HG03066 (cell line): Measurements from ENCODE around the gene MCL1.
"Not testable (repeated sequence)": the region's sequence is repeated elsewhere in the genome, so short reads cannot be mapped to it uniquely, and the experiment has no call there.

Experiments
- ATAC-seq: cut with Tn5 transposase; IDR thresholded peaks from one replicate; pipeline ENCODE4 v1.9.1; 2021; ENCODE audit warnings: low read depth; ENCODE audit not compliant: unreplicated experiment

Gene MCL1

DNA sequence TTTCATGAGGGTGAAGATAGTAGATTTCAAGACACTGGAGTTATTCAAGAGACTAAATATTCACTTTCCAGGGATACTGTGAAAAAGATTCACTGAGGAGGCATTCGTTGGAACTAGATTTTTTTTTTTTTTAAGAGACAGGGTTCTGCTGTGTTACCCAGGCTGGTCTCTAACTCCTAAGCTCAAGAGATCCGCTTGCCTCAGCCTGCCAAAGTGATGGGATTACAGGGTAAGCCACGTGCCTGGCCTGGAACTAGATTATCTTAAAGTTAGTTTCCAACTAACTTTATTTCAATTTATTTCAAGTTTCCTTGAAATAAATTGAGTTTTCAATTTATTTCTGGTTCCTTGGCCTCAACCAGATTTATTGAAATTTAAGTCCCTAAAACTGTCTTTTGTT, 24.3 kb upstream of the MCL1 start:
- no peak for ATAC-seq

DNA sequence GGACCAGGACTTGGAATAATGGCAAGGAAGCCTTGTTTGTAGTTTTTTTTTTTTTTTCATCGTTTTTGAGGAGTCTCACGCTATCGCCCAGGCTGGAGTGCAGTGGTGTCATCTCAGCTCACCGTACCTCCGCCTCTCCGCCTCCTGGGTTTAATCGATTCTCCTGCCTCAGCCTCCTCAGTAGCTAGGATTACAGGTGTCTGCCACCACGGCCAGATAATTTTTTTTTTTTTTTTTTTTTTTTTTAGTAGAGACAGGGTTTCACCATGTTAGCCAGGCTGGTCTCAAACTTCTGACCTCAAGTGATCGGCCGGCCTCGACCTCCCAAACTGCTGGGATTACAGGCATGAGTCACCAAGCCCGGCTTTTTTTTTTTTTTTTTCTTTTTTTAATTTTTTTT, 23.0 kb upstream of the MCL1 start:
- ATAC-seq = not testable (repeated sequence)

DNA sequence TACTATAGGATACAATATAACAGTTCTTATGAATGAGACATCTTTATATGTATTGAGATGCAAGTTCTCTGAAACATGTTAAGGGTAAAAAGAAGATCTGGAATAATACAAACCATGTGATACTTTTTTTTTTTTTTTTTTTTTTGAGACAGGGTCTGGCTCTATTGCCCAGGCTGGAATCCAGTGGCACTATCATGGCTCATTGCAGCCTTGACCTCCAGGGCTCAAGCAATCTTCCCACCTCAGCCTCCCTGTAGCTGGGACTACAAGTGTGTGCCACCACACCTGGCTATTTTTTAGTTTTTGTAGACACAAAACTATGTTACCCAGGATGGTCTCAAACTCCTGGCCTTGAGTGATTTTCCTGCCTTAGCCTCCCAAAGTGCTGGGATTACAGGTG, 22.1 kb upstream of the MCL1 start:
- ATAC-seq = no peak

DNA sequence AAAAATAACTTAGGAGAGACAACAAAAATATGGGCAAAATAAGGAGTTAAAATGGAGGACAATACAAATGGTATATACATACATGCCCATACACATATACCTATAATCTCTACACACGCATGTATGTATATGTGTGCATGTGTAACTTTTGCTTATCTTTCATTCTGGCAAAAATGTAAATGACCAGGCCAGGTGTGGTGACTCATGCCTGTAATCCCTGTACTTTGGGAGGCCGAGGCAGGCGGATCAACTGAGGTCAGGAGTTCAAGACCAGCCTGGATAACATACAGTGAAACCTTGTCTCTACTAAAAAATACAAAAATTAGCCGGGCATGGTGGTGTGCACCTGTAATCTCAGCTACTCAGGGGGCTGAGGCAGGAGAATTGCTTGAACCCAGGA, 18.9 kb upstream of the MCL1 start:
- ATAC-seq = not testable (repeated sequence)

DNA sequence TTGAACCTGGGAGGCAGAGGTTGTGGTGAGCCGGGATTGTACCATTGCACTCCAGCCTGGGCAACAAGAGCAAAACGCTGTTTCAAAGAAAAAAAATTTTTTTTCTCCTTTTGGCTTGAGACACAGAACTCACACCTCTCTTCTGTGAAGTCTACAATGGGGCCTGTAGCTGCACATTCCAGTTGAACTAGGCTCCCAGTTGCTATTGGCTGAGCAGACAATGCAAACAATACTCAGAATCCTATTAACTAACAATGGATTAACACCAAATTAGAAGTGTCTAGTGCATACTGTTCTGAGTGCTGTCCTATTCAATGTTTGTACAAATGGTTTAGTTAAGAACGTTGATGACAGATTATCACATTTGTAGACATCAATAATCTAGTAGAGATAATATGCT, 17.6 kb upstream of the MCL1 start:
- ATAC-seq = no peak

DNA sequence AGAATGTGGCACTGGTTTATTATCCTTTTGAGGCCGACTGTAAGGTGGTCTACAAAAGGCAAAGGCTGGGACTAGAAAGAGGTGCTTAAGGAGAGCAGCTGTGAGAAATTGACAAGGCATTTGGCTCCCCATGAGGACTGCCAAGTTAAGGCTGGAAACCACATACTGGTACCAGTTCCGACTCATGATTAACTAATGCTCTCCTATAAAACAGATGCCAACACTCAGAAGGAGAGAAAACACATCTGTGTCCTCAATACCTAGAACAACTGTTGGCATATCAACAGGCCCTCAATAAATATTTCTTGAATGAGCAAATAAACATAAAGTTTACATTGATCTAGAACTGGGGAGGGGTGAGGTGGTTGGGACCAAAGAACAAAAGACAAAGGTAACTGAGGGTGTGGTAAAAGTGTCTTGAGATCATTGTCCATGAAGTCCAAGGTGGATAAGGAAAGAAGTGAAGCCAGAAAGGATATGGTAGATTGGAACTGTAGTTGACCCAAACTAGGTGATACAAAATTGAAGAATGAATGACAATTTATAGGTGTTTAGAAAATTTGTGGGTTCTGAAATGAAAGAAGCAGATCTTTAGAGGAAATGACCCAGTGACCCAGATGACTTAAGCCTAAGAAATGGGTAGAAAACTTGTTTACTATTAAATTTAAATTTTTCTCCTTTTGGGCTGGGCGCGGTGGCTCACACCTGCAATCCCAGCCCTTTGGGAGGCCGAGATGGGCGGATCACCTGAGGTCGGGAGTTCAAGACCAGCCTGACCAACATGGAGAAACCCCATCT, 16.9 kb upstream of the MCL1 start:
- ATAC-seq = no peak

DNA sequence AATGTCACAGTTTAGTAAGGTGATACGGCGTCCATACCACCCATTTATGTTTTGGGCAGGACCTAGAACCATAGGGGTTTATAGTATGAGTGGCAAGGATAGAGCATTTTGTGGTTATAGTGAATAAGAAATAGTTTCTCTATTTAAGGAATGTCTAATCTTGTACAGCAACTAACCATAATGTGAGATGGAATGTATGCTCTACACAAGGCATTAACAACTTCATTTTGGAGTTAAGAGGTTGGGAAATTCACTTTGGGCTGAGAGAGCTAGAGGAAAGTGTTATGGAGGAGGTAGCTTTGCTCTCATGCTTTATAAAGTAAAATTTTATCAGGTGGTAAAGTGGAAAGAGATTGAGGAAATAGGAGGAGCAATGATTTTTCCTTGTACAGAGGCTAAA, 3.0 kb upstream of the MCL1 start:
- no peak for ATAC-seq

DNA sequence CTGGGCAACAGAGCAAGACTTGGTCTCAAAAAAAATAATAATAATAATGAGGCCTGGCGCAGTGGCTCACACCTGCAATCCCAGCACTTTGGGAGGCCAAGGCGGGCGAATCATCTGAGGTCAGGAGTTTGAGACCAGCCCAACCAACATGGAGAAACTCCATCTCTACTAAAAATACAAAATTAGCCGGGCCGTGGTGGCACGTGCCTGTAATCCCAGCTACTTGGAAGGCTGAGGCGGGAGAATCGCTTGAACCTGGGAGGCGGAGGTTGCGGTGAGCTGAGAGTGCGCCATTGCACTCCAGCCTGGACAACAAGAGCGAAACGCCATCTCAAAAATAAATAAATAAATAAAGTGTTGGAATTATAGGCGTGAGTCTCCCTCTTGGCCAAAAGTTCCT, 2.6 kb upstream of the MCL1 start:
- ATAC-seq = not testable (repeated sequence)

DNA sequence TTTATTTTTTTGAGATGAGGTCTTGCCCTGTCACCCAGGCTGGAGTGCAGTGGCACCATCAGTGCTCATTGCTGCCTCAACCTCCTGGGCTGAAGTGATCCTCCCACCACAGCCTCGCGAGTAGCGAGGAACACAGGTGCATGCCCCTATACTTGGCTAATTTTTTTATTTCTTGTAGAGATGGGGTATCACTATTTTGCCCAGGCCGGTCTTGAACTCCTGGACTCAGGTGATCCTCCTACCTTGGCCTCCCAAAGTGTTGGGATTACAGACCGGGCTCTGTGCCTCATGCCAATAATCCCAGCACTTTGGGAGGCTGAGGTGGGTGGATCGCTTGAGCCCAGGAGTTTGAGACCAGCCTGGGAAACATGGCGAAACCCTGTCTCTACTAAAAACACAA, 2.0 kb upstream of the MCL1 start:
- ATAC-seq = not testable (repeated sequence)

DNA sequence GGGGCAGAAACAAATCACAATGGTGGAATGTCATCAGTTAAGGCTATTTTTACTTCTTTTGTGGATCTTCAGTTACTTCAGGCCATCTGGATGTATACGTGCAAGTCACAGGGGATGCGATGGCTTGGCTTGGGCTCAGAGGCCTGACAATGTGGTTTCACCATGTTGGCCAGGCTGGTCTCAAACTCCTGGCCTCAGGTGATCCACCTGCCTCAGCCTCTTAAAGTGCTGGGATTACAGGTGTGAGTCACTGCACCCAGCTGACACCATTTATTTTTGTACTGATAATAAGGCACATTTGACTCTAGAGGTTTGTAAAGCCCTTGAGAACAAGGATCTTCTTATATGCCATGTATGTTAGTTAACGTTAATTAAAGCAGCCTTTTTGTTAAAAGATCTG, 1.6 kb upstream of the MCL1 start:
- not testable (repeated sequence) for ATAC-seq

DNA sequence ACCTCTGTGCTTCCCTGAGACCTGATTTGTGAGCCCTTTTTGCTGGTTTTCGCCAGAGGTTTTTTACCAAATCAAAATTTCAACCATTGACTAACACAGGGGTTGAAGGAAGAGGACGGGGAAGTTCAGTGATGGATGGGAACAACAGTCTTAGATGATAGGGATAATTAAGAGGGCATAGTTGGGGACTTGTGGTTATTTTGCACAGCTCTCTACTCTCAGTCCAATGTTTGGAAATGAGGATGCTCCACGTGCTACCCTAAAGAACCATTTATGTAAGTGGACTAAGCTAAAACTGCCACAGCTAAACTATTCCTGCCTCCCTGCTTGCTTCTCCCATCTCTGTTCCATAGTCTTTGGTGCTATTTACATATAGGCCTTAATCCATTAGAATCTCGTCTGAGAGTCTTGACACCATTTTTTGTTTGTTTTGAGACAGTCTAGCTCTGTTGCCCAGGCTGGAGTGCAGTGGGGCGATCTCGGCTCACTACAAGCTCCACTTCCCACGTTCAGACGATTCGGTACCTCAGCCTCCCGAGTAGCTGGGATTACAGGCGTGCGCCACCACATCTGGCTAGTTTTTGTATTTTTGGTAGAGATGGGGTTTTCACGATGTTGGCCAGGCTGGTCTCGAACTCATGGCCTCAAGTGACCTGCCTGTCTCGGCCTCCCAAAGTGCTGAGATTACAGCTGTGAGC, 684 bp upstream of the MCL1 start:
- ATAC-seq = no peak

DNA sequence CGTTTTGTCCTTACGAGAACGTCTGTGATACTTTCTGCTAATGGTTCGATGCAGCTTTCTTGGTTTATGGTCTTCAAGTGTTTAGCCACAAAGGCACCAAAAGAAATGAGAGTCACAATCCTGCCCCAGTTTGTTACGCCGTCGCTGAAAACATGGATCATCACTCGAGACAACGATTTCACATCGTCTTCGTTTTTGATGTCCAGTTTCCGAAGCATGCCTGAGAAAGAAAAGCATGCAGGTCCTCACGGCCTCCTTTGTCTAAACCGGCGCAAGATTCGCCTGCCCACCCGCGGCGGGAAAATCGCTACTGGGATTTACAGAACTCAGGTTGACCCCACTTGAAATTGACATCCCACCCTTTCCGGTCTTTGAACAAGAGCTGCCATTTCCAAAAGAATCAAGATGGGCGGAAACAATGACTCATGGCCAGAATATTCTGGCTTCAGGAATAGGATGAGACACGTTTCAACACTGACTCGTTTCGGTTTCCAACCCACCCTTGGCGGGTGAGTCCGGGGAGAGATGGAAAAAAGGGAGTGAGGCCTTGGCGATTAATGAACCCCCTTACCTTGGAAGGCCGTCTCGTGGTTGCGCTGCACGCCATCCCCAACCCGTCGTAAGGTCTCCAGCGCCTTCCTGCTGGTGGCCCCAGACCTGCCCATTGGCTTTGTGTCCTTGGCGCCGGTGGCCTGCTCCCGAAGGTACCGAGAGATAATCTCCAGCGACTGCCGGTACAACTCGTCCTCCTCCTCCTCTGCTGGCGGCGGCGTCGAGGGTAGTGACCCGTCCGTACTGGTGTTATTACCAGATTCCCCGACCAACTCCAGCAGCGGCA, 919 bp downstream of the MCL1 start:
- ATAC-seq = no peak

DNA sequence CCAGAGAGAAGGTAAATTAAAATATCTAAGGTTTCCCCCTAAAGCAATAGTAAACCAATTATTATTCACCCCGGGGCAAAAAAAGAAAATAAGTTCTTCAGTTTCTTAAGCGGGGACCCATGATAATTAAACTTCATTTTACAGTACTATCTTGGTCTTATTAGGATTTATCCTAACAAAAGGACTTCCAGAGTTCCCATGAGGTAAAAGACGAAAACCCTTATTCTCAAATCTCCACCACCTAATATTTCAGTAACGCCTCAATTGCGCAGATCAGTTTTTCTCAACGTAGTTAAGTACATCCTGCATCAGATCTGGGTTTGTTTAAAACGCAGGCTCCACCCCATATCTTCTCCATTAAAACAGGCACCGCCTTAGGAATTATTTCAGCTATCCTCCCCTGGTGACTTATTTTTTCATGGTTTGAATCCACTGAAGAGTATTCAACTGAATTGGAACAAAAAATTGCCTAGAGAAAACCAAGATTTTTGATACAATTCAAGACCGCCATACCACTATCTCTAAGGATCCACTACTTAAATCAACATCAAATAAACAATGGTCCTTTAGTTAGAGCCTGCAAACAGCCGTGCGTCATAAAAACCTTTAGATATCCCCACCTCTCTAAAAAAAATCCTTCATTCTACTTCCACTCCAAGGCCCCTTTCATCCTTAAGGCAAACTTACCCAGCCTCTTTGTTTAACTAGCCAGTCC, 1.7 kb downstream of the MCL1 start:
- ATAC-seq = no peak

DNA sequence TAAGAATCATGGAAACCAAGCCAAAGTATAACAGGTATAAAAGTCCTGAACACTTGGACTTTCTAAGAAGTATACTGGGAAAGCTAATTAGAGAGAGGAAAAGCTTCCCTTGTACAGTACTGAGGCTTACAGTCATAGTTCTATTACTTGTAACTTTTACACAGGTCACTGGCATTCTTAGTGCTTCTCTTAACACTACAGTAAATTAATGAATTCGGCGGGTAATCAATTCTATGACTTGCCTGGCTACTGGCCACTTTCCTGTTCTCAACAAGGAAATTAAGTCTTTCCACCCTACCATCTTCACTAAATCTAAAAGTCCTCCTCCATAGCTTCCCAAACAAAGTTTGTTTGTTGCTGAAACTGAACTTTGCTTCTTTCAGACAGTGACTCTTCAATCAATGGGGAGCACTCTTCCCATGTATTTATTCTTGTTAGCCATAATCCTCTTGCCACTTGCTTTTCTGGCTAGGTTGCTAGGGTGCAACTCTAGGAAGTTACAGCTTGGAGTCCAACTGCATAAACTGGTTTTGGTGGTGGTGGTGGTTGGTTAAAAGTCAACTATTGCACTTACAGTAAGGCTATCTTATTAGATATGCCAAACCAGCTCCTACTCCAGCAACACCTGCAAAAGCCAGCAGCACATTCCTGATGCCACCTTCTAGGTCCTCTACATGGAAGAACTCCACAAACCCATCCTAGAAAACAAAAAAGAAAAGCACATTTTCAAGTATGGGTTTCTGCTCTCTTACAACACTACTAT, 2.4 kb downstream of the MCL1 start:
- ATAC-seq = no peak

DNA sequence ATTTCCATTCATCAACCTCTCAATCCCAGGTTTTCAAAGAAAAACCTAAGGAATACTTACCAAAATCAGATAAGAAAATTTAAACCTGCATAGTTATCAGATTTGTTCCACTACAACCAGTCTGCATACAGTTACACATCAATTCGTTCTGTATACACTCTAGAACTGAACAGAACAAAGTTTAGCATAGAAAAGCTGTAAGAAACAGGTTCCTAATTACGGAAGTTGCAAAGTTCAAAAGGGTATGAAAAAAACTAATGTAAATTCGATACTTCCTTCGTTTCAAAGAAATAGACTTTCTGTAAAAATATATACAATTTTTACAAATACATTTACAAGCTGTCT, 3.1 kb downstream of the MCL1 start:
- ATAC-seq = no peak

DNA sequence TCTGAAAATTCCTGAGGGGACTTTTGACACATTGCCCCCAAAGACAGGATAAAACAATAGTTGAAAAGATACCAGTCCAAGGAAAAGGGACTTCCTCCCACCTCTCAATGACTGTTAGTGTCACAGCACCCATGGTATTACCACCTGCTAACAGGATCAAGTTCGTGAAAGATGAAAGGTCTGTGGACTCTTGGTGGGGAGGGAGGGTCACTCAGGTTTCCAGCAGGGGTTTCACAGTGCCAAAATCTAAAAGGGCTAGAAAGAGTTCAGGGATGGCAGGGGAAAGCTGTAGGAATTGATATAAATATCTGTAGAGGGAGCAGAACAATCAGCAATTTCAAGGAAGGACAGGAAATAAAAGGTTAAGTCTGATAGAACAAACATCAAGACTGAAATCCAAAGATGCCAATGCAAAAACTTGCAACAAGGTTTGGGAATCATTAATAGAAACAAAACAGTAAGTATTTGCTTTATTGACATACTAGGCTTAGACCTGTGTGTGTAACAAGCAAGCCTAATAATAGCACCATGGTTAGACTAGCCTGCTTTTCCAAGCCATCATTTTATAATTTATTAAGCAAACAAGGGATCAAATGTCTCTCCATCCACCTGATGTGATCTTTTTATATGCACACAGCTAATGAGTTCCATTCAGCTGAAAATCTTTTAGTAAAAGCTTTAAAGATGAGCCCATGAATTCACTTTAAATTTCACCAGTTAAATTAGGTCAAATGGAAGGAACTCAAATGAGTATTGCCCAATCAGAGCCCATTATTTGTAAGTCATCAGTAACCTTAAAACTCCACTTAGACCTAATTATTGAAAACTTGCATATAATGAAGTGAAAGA, 3.7 kb downstream of the MCL1 start:
- ATAC-seq = no peak

DNA sequence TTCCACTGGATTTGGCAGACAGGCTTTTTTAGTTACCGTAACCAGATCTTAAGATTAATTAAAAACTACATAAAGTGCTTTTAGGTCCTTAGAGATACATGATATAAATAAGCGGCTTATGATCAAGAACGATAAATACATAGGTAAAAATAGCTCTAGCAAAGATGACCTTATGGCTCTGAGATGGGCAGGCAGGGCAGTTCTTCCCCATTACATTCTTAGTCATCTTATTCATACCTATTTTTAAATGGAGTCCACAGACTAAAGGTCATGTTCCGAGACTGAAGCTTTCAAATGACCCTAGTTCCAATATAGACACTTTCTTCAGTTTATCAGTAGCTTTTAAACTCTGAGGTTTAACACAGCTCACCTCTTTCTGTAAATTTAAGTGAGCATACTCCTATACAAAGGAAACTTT, 4.3 kb downstream of the MCL1 start:
- ATAC-seq = no peak

DNA sequence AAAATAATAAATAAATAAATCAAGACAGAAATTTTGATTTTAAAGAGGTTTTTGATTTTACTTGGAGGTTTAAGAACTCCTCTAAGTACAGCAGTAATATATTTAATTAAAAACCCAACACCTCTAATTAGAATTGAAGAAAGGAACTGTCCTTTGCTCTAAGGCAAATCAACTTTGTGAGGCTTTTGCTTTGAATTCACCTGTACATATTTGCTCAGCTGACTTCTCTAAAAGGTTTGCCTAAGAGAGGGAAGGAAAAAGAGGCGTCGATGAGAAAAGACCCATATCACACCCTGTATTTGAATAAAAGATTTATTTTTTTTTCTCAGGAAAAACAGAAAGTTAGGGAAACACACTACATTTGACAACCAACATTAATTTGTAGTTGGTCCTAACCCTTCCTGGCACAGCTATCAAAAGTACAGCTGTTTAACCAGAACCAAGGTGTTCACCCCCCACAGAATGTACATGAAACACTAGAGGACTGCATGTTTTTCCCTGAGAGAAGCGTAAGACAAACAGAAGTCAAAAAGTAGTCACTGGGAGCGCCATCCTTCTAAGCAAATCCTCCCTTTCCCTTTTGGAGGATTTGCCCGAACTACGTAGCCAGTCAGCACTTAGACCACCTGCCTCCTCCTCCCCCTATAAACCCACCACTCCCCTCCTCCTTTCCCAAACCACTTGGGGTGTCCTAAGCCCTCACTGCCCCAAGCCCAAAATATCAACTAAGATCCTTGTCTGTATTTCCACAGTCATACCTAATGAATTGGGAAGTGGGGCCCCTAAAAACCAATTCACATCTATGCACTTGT, 4.9 kb downstream of the MCL1 start:
- ATAC-seq = no peak
